Muscle layer of colon (tissue), 2 donors: ENCODE results near the gene MIEF1.

Experiments used
- H3K27ac ChIP-seq: one replicate; pipeline ENCODE4 v1.7.0; 2013; ENCODE audit warnings: low read depth, mild to moderate bottlenecking, low read length, moderate library complexity
- H3K27me3 ChIP-seq, 2 donors: one replicate each; pipeline ENCODE4 v1.7.0; 2013; ENCODE audit warnings: low read length in 2 of 2, mild to moderate bottlenecking in 2 of 2; ENCODE audit not compliant: insufficient read depth in 2 of 2, control insufficient read depth in 1 of 2
- H3K36me3 ChIP-seq: one replicate; pipeline ENCODE4 v1.7.0; 2013; ENCODE audit warnings: mild to moderate bottlenecking, low read length; ENCODE audit not compliant: insufficient read depth
- H3K4me1 ChIP-seq: one replicate; pipeline ENCODE4 v1.7.0; 2013; ENCODE audit warnings: mild to moderate bottlenecking, low read length; ENCODE audit not compliant: insufficient read depth
- H3K4me3 ChIP-seq, 2 donors: one replicate each; pipeline ENCODE4 v1.7.0; 2013; ENCODE audit warnings: low read length in 2 of 2, low read depth in 1 of 2, mild to moderate bottlenecking in 1 of 2, moderate library complexity in 1 of 2
- H3K9ac ChIP-seq: one replicate; pipeline ENCODE4 v1.7.0; 2013; ENCODE audit warnings: low read length
- H3K9me3 ChIP-seq: one replicate; pipeline ENCODE4 v1.7.0; 2013; ENCODE audit warnings: mild to moderate bottlenecking, low read length
- donor health status: abdominal sarcoma.
- donor health status: Adenocarcinoma of cecum.

MIEF1 gene

DNA sequence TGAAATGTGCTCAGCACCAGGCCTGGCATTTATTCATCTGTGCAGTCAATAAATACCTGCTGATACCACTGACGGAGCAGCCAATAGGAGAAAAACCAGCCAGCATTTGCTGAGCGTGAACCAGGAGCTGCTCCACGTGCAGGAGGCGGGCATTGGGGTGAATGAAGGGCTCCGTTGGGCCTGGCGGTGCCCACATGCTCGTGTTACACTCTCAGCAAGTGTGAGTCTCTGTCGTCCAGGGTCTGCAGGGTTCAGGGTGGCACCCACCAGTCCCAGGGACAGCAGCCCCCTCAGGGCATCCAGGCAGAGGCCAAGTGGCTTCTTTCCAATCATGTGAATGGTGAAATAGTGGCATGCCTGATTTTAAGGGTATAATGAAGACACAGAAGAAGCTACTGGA is 34.6 kb downstream of the MIEF1 start:
- Histone ChIP-seq H3K9me3 (no peaks in the 10 kb centered on the region), H3K27me3 (no peaks in the 10 kb centered on the region), H3K27ac (no peak overlapping the region), H3K4me1 (peaks cover 4% of the 10 kb centered on the region), H3K9ac (no peak overlapping the region), H3K36me3 (no peaks in the 10 kb centered on the region), H3K4me3 (no peak overlapping the region)

DNA sequence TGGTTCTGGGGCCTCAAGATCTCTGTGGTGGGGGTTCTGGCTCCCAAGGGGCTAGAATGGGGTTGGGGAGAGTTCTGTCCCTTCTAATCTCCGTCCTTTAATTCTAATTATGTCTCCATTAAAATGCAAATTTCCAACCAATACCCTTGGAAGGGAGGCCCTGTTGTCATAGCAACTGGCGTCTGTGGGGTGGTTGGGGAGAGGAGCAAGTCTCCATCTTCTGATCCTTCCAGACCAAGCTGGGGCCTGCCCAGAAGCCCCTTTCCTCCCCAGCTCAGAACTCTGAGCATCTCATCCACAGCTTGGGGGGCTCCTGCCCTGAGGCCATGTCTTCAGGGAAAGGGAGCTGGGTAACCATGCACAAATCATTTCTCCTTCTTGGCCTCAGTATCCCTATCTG is 35.9 kb downstream of the MIEF1 start:
- no peaks in the 10 kb centered on the region for H3K9me3 ChIP-seq
- H3K4me1 ChIP-seq = no peaks in the 10 kb centered on the region
- no peak overlapping the region for H3K9ac ChIP-seq
- no peak overlapping the region for H3K27ac ChIP-seq
- no peak overlapping the region for H3K4me3 ChIP-seq
- no peaks in the 10 kb centered on the region for H3K36me3 ChIP-seq
- H3K27me3 ChIP-seq = no peaks in the 10 kb centered on the region

DNA sequence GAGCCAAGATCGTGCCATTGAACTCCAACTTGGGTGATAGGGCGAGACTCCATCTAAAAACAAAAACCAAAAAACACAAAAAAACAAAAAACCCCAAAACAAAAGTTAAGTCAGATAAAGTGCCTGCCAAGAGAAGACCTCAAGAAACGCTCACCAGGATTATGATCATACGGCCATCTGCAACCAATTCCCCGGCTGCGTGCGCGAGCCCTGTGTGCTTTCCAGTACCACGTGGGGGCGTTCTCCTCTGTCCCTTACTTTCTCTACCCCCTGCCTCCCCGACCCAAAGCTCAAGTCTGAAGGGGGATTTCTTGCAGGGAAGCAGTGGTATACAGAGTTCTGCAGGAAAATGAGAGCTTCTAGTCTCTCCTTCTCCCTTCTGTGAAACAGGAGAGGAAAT is 41.0 kb downstream of the MIEF1 start:
- H3K9me3 ChIP-seq = no peaks in the 10 kb centered on the region
- no peaks in the 10 kb centered on the region for H3K36me3 ChIP-seq
- H3K27ac ChIP-seq = no peak overlapping the region
- no peak overlapping the region for H3K4me3 ChIP-seq
- H3K27me3 ChIP-seq = no peaks in the 10 kb centered on the region
- no peak overlapping the region for H3K9ac ChIP-seq
- no peaks in the 10 kb centered on the region for H3K4me1 ChIP-seq

DNA sequence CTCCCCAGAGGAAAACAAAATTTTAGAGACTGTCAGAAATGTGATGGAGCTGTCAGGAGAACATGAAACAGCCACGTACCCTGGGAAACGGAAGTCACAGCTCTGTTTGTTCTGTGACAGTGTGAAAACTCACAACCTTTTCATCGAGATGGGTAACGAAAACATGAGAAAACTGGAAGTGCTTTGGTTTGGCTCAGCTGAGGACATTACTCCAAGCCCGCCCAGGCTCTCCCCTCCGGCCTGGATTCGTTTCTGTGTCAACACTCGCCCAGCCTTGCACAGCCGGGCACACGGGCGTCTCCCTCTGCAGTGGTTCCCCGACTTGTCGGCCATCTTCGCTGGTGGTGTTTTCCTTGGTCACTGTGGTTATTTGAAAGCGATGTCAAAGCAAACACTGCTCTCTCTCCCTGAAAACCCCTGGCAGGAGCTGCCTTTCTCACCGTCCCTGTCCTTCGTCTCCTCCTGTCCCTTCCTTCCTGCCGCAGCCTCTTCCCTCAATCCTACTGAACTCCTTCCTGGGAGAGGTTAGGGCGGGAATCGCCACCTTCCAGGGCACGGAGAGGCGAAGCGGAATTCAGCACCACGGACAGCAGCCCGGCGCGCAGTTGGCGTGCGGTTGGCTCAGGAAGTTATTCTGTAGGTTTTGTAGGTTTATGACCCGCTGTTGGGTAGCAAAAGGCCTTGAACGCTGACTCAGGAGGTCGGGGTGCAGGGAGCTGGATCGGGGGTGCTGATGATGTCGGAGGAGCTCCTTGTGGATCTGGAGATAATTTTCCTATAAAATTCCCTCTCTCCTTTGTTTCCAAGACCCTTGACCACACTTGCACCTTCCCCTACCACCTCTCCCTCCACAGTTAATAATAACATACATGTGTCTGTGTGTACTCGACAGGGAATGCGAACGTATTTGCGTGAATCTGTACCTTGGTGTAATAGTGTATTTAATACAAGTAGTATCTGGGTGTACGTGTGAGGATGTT is 43.6 kb downstream of the MIEF1 start:
- no peak overlapping the region for H3K9ac ChIP-seq
- H3K36me3 ChIP-seq = no peaks in the 10 kb centered on the region
- H3K27me3 ChIP-seq = no peaks in the 10 kb centered on the region
- H3K27ac ChIP-seq = no peak overlapping the region
- no peaks in the 10 kb centered on the region for H3K9me3 ChIP-seq
- H3K4me1 ChIP-seq = no peaks in the 10 kb centered on the region
- no peak overlapping the region for H3K4me3 ChIP-seq

DNA sequence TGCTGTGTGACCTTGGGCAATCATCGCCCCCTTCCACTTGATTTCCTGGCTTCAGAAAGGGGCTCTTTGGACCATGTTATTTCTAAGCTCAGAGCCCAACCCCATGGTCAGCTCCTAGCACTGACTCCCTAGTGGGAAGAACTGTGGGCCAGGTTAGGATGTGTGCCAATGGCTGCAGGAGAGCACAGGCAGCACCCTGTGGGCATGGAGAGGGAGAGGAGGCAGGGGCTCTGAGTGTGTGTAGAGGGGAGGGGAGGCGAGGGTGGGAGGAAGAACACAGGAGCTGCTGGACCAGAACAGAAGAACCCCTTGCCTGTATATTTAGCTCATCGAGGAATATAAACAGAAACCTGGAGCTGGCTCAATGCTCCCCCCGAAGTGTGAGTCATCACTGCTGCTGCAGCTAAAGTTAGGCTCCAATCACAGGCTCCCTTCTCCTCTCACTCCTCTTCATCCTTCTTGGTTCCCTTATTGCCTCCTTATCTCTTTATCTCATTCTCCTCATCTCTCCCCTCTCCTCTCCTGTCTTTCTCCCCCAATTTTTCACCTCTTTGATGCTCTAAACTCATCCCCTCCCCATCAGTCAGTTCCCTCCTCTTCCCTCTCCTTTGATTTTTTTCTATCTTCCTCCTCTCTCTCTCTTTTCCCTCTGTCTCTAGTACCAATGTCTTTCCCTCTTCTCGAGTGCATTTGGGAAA is 44.9 kb downstream of the MIEF1 start:
- Histone ChIP-seq H3K27ac (no peak overlapping the region), H3K9me3 (no peaks in the 10 kb centered on the region), H3K27me3 (peaks cover 0 to under 1% of the 10 kb centered on the region in 2 donors)

DNA sequence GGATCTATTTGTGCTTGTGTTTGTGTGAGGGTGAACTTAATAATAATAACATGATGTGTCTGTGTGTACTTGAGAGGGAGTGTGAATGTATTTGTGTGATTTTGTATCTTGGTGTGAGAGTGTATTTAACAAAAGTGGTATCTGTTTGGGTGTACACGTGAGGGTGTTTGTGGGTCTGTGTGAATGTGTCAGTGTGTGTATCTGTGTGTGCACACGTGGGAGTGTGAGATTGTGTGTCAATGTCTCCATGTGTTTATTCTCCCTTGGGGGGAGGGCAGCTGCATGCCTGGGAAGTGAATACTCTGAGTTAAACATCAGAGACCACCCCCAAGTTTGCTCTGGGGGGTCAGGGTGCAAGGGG is 45.5 kb downstream of the MIEF1 start:
- no peak overlapping the region for H3K9ac ChIP-seq
- H3K27me3 ChIP-seq = peaks cover 0 to 6% of the 10 kb centered on the region in 2 donors

More for the DNA sequence above, 44.9 kb downstream of the MIEF1 start:
- H3K36me3 ChIP-seq = no peaks in the 10 kb centered on the region
- no peak overlapping the region for H3K9ac ChIP-seq
- no peaks in the 10 kb centered on the region for H3K4me1 ChIP-seq
- H3K4me3 ChIP-seq = no peak overlapping the region

DNA sequence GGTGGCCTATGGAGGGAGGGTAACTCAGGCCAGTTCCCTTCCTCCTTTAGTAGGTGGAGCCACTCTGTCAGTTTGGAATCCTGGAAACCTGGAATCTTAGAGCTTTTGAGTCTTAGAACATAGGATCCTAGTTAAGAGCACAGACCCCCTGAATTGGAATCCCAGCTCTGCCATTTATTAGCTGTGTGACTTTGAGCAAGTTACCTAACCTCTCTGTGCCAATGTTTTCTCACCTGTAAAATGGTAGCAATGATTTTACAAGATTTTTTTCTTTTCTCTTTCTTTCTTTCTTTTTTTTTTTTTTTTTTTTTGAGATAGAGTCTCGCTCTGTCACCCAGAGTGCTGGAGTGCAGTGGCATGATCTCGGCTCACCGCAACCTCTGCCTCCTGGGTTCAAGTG is 51.3 kb downstream of the MIEF1 start:
- Histone ChIP-seq H3K27me3 (peaks cover 15 to 30% of the 10 kb centered on the region in 2 donors), H3K9me3 (no peaks in the 10 kb centered on the region), H3K9ac (no peak overlapping the region), H3K4me3 (no peak overlapping the region), H3K4me1 (no peaks in the 10 kb centered on the region), H3K36me3 (no peaks in the 10 kb centered on the region), H3K27ac (no peak overlapping the region)

More for the DNA sequence above, 45.5 kb downstream of the MIEF1 start:
- Histone ChIP-seq H3K4me1 (no peaks in the 10 kb centered on the region), H3K4me3 (no peak overlapping the region), H3K36me3 (no peaks in the 10 kb centered on the region), H3K9me3 (no peaks in the 10 kb centered on the region), H3K27ac (no peak overlapping the region)

DNA sequence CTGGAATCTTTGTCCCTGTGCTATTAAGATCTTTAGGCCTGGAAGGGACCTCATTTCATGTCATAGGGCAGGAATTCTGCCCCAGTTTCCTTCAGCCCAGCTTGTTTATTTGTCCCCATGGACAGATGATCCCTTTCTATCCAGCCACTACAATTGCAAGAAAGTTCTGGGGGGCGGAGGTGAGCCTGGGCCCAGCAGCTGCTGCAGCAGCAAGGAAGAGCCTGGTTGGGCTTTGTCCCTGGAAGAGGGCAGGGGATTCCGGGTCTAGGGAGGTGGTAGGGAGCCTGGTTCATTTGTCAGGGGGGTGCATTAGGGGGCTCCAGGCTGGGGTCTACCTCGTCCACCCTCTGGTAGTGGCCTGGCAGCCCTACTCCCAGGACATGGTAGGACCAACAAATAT is 52.1 kb downstream of the MIEF1 start:
- H3K27ac ChIP-seq = no peak overlapping the region
- H3K4me3 ChIP-seq = no peak overlapping the region
- H3K27me3 ChIP-seq = peaks cover 23 to 37% of the 10 kb centered on the region in 2 donors
- no peaks in the 10 kb centered on the region for H3K9me3 ChIP-seq
- H3K4me1 ChIP-seq = no peaks in the 10 kb centered on the region
- H3K36me3 ChIP-seq = no peaks in the 10 kb centered on the region
- H3K9ac ChIP-seq = no peak overlapping the region

DNA sequence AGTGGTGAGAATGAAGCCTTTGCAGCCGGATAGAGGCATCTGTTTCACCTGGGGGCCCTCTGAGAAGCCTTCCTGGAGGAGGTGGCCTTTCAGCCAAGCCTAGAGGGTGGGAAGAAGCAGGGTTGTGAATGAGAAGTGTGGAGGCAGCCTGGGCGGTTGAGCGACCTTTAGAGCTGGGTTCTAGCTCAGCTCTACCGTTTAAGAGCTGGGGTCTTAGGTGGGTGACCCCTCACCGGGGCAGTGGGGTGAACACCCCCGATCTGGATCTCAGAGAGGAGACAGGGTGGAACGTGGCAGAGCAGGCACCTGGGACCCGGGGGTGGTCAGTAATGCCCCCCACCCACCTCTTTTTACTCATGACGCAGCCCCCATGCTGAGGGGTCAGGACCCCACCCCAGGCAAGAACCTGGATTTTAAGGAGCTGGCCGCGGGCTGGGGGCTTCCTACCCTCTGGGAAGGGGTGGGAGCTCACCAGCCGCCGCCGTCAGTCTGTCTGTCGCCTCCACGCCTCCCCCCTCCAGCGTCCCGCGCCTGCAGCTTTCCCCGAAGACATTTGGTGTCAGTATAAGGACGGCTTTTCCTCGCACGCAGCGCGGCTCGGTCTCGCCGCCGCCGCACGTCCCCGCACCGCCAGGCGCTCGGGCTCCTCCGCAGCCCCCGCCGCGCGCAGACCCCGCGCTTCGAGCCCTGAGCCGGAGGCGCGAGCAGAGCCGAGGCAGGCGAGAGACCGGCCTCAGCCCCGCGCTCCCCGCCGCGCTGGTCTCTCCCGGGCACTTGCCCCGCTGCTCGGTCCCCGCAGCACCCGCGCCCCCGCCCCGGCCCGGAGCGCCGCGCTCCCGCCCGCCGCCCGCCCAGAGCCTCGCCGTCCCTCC is 55.1 kb downstream of the MIEF1 start:
- no peaks in the 10 kb centered on the region for H3K4me1 ChIP-seq
- H3K4me3 ChIP-seq = no peak overlapping the region
- no peaks in the 10 kb centered on the region for H3K9me3 ChIP-seq
- no peak overlapping the region for H3K9ac ChIP-seq
- no peaks in the 10 kb centered on the region for H3K36me3 ChIP-seq
- peaks cover 30 to 57% of the 10 kb centered on the region in 2 donors for H3K27me3 ChIP-seq
- H3K27ac ChIP-seq = no peak overlapping the region

DNA sequence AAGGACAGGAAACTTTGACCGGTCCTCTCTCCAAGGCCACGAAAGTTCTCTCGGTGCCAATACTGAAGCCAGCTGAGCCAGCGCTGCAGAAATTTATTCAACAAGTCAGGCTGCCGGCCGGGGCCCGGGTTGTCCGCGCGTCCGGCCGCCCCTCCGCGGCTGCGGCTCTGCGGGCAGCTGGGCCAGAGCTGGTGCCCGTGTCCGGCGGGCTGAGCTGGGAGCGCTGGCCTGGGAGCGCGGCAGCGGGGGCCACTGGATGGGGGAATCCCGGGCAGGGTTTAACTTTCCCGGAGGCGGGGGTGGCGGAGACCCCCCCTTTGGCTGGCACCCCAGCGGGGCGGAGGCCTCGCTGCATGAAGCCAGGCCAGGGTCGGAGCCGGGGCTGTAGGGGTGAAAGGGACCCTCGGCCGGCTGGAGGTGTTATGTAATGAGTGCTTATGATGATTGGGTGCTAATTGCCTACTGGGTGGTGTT is 56.2 kb downstream of the MIEF1 start:
- Histone ChIP-seq H3K36me3 (no peaks in the 10 kb centered on the region), H3K4me3 (no peak overlapping the region), H3K27me3 (peaks cover 30 to 51% of the 10 kb centered on the region in 2 donors), H3K27ac (no peak overlapping the region), H3K9ac (no peak overlapping the region), H3K9me3 (no peaks in the 10 kb centered on the region), H3K4me1 (no peaks in the 10 kb centered on the region)

DNA sequence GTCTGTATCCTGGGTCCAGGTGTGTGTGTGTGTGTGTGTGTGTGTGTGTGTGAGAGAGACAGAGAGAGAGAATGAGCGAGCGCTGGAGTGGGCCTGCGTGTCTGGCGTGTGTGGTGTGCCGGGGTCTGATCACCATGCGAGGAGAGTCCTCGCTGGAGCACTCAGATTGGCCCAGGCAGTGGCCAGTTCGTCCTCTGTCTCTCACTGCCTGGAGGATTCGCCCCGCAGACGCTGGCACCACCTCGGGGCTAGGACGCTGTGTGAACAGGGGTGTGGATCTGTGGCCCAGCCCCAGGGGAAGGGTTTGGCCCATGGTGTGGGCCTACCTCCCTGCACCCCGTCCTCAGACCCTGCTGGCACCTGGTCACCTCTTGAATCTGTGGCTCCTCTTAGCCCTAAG is 56.9 kb downstream of the MIEF1 start:
- Histone ChIP-seq H3K9ac (no peak overlapping the region), H3K27ac (no peak overlapping the region), H3K36me3 (no peaks in the 10 kb centered on the region), H3K9me3 (no peaks in the 10 kb centered on the region), H3K4me1 (no peaks in the 10 kb centered on the region), H3K27me3 (peaks cover 30 to 51% of the 10 kb centered on the region in 2 donors), H3K4me3 (no peak overlapping the region)
